Astrocyte of the spinal cord (primary cell): ENCODE results near the gene SERINC5.

Experiments
- DNase-seq: peaks from one replicate; pipeline ENCODE4 v3.0.0; 2011; ENCODE audit warnings: low read depth, low spot score
- H3K4me3 ChIP-seq: 2 replicates; pipeline ENCODE4 v1.5.1; 2011; ENCODE audit warnings: low read depth, mild to moderate bottlenecking, low read length, moderate library complexity
- CTCF ChIP-seq: IDR thresholded peaks from 2 replicates; pipeline ENCODE4 v1.5.1; 2012; ENCODE audit warnings: low read depth, mild to moderate bottlenecking, low read length, inconsistent platforms
- in situ Hi-C: cut with HindIII; loops from 2 replicates; pipeline ENCODE4 v1.10.0; 2017; ENCODE audit warnings: low sequenced_read_pairs

Gene SERINC5

GRCh38 chr5:80259511-80260203 is 3.8 kb upstream of the SERINC5 start:
- no peak for DNase-seq
- no peak overlapping the region for H3K4me3 ChIP-seq
- no peak for TF ChIP-seq CTCF
- in situ Hi-C loops, result no loop called here

- peak overlapping the region; percentile 73 for H3K4me3 ChIP-seq
- DNase-seq, result peak; percentile 66
- TF ChIP-seq CTCF, result no peak
- in situ Hi-C loops, result no loop called here
These were observed 427 bp downstream of the SERINC5 start for GRCh38 chr5:80255431-80255810.

GRCh38 chr5:80254767-80255430 is 949 bp downstream of the SERINC5 start:
- H3K4me3 ChIP-seq, result peak overlapping the region; percentile 73
- no peak for TF ChIP-seq CTCF
- DNase-seq, result peak; percentile 49
- in situ Hi-C loops, result no loop called here

- H3K4me3 ChIP-seq, result no peak overlapping the region
- no peak for TF ChIP-seq CTCF
- in situ Hi-C loops, result no loop called here
- no peak for DNase-seq
These were observed 4.2 kb downstream of the SERINC5 start for GRCh38 chr5:80251636-80252035.

GRCh38 chr5:80250801-80251200 is 5.0 kb downstream of the SERINC5 start:
- in situ Hi-C loops, result no loop called here
- no peak for TF ChIP-seq CTCF
- no peak for DNase-seq
- no peak overlapping the region for H3K4me3 ChIP-seq

GRCh38 chr5:80249901-80250300 is 5.9 kb downstream of the SERINC5 start:
- in situ Hi-C loops, result no loop called here
- peak; percentile 55 for DNase-seq
- TF ChIP-seq CTCF, result no peak
- H3K4me3 ChIP-seq, result no peak overlapping the region
